GM21515 (cell line): ENCODE measurements around the gene KCNH1.

Experiments used
- ATAC-seq: cut with Tn5 transposase; IDR thresholded peaks from one replicate; pipeline ENCODE4 v1.9.1; 2021; ENCODE audit not compliant: unreplicated experiment

KCNH1 gene

DNA sequence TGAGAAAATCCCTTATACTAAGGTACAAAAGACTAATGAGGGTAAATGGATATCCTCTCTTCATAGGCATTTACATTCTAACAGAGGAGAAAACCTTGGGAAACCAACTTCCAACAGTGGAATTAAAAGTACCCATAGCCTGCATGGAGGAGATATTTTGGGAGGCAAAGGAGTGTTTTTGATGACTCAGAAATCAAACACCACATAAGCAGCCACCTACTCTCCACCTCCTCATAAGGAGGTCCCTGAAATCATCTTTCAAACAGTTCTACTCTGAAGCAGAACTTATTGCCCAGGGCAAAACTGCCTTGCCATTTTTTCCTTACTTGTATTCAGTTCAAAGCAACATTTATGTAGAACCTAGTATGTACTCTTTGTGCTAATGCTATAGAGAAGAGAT, 211.3 kb downstream of the KCNH1 start:
- no peak for ATAC-seq

DNA sequence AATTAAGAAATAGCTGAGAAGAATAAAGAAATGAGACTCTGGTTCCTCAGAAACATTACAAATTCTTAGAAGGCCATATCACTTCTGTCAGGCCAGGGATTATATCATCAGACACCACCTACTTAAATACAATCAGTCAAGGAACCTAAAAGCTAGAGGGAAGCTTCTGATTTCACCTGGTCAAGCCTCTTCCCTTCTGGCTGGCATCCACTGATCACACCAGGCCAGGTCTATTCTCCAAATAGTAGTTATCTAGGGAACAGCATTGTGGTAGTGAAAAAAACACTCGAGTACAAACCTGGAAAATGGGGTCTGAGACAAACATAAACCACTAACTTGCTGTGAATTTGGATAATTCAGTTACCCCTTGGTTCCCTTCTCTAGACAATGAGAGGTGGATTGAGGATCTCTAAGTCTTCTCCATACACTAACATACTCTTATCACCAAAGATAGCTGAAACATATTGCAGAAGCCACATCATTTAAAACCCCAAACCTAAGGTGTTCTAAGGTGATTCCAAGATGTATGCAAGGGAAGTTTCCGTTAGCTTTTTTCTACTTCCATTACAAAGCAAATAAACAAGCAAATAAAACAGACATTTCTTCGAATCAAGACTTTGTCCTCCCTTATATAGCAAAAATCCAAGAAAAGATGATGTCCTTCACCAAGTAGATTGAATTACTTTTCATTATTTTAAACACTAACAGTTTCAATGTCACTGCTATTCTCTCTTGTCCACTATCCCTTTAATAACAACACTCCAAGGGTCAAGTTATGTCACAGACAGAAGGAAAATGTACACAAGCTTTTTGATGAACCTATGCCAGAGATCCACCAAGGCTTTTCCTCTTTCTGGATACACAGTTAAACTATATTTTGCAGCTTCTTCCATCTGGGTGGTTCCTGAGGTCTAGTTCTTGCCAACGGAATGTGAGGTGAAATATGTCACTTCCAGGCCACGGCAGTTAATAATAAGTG, 212.9 kb downstream of the KCNH1 start:
- no peak for ATAC-seq

DNA sequence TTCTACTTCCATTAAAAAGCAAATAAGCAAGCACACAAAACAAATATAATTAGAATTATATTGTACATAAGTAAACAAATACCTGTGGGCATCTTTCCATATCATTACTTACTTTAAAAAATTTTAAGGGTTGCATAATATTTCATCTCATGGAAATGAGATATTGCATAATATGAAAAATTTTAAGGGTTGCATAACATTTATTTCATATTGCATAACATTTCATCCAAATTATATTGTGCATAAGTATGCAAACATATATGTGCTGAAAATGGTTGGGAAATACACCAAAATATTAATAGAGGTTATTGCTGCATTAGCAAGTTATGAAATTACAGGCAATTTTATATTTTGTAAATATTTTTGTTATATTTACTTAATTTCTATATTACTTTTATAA, 213.7 kb downstream of the KCNH1 start:
- ATAC-seq, result no peak

DNA sequence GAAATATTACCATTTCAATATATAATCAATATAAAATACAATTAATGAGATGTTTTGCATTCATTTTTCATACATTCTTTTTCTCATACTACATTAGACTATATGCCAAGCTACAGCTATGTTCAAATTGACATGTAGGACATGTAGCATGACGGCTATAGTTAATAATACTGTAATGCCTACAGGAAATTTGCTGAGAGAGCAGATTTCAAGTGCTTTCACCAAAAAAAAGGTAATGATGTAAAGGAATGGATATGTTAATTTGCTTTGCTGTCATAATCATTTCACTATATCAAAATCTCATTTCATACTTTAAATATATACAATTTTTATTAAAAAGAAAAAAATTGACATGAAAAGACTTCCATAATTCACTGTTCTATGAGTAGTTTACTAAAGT, 215.1 kb downstream of the KCNH1 start:
- no peak for ATAC-seq

DNA sequence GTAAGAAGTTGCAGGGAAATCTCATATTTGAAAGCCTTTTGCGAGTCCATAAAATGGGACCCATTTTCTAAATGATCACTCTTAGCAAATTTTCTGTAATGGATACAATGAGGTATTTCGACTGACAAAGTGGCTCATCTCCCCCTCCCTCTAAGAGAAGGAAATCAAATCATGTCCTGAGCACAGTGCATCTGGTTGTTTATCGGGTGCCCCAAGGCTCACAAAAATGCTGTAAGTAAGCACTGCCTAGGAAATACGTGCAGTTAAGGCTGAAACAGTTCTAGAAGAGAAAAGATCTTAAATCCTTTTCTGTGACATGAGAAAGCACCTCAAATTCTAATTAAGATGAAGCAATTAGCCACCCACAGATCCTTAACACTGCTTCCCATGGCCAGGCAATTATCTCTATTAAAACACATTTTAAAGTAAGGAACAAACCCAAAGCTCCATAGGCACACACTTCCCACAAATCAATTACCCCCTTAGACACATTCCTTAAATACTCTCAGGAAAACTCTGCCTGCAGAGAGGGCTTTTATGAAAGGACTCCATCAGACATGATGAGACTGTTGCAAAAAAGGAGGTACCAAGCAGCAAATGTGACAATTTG, 216.3 kb downstream of the KCNH1 start:
- ATAC-seq, result no peak

DNA sequence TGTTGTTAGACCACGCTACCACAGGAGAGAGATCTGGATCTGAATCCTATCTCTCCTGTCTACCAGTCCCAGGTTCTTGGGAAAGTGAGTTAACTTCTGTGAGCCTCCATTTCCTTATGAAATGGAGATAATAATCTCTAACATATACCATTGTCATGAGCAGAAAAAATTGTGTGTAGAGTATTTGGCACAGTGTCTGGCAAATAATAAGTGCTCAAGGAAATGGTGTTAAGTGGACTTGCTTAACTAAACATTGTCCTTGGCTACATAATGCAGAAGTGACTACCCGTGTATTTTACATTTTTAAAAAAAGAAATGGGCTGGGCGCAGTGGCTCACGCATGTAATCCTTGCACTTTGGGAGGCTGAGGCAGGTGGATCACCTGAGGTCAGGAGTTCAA, 217.4 kb downstream of the KCNH1 start:
- ATAC-seq, result no peak

DNA sequence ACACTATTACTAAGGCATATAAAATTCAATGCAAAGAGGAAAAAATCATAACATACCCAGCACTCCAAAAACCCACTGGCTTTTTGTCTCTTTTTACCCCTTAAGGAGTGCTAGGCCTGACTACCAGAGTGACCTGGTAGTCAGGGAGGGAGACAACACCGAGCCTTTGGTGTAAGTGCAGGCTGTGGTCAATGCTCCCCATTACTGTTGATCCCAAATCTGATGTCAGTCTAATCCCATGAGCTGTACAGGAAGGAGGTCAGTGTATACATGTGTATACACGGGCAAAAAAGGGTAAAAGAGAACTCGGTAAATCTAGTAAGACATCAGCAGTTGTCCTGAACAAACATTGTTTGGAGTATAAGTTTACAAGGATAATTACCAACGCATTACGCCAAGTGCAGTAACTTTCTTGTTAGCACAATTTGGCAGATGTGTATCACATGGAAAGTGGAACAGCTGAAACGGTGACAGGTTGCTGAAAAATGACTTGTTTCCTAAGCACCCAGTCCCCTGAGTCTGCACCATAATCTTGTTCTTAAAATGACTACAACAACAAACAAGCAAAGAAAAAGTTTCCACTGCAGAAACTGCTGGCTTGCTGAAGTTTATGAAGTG, 217.9 kb downstream of the KCNH1 start:
- ATAC-seq, result no peak

DNA sequence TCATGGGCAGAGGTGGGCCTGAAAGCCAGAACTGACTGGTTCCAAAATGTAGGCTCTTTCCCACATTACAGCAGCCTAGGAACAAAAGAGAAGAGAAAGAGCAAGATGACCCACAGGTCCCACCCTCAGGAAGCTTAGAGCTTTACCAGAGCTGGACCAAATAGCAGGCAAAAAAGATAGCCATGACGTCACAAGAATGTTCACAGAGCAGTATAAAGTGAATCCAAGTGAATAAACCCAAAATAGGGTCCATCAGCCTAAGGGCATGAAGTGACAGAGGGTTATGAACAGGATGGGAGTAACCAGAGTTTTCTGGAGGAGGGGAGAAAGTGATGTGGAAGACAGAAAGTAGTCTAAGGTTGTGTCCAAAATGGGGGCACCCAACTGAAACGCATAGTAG, 221.2 kb downstream of the KCNH1 start:
- ATAC-seq, result no peak

DNA sequence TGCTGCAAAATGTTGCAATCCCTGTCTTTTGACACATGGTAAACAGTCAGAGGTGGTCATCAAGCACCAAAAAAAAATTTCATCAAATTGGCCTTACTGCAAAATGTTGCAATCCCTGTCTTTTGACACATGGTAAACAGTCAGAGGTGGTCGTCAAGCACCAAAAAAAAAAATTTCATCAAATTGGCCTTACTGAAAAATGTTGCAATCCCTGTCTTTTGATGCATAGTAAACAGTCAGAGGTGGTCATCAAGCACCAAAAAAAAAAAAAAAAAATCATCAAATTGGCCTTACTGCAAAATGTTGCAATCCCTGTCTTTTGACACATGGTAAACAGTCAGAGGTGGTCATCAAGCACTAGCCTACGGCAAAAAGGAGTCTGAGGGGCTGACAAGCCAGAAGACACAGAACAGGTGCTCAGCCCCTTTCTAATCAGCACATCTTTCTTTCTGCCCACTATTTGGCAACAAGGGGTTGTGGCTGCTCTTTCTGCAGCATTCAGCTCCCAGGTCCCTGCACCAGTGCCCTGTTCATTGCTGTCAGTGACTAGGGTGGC, 223.8 kb downstream of the KCNH1 start:
- ATAC-seq, result no peak

DNA sequence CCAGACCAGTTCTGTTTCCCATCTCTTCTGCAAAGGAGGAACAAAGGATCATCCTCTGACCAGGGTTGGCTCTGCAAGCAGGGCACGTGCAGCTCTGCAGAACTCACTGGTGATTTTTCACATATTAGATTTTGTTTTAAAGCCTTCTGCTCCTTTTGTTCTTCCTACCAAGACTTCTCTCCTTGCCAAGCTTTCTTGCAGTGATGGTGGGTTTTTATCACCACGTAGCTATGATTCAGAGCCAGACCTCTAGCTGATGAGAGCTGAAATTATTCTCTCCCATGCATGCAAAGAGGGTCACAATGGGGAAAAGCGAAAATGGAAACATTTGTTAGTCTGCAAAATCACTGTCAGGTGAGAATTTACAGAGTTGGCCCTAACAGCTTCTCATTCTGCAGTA, 225.2 kb downstream of the KCNH1 start:
- ATAC-seq, result no peak

DNA sequence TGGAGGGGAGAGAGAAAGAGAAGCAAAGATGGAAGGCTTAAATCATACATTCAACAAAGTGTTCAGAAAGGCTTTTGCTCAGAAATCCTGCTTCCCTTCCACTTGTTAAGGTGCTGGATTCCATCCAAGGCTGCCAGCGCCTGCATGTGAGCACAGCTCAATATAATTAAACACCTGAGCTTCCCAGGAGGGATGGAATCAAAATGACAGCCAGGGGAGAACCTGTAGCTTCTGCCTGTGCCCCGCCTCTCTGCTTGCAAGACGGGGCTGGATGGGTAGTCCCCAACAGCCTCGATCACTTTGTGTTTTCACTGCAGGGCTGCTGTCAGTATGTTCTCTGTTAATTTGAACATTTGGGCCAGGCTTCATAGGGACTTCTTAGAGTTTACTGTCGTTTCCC, 225.7 kb downstream of the KCNH1 start:
- ATAC-seq, result no peak

DNA sequence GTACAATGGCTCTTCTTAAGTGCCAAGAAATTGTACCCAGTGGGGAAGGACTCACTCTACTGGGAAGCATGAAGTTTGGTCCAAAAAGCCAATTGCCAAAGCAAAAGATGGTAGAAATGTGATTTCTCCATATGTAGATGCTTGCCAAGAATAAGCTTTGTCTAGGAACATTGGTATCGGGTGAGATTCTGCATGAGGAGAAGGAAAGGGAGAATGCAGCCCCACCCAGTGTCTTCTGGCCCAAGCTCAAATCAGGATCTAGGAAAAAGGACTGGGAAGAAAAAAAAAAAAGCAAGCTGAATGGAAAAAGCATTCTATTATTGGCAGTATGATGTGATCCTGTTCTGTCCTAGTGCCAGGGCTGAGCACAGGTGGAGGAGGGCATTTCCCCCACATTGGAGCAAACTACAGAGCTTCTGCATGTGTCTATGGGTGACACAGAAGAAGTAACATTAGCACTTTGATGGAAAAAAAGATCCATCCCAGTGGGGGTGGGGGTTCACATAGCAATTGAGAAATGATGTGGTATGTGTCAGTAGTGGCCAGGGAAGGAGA, 226.6 kb downstream of the KCNH1 start:
- ATAC-seq, result no peak

DNA sequence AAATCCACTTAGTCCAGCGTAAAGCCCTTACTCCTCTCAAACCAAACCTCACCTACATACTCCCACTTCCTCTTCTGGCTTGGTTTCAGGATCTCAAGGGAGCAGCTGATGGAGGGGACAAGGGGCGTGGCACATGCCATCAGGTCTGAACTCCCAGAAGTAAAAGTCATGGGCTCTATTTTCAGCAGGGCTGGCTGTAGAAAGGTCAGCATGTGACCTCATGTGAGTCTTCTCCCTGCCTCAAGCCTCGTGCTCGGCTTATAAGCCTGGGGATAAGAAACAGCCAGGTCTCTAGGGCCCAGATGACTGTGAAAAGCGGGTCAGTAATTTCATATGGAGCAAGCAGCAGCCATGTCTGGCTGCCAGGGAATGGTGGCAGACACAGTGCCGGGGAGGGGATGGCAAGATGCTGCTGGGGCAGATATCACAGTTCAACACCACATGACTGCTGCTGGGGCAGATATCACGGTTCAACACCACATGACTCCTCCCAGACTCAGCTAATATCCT, 227.9 kb downstream of the KCNH1 start:
- ATAC-seq, result no peak

DNA sequence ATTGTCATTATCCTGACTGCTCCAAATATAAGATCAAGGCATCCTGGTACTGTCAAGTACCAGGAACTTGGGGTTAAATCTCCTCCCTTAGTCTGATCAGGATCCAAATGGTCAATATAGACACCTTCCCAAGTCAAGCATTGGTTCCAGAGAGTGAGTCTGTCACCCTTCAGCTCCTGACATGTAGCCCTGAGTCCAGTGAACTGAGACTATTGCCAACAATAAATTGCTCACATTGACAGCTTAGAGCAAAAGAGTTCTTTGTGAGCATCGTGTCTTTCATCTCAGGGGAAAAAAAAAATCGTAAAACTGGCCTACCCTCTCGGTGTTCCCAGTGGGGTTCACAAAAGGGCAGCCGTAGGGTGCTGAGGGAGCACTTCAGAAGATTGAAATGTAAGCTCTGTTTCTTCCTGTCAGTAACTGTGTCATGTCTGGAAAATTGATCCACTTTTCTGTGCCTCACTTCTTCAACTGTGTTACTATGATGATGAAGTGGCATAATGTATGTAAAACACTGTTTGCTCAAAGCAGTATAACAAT, 228.5 kb downstream of the KCNH1 start:
- no peak for ATAC-seq

DNA sequence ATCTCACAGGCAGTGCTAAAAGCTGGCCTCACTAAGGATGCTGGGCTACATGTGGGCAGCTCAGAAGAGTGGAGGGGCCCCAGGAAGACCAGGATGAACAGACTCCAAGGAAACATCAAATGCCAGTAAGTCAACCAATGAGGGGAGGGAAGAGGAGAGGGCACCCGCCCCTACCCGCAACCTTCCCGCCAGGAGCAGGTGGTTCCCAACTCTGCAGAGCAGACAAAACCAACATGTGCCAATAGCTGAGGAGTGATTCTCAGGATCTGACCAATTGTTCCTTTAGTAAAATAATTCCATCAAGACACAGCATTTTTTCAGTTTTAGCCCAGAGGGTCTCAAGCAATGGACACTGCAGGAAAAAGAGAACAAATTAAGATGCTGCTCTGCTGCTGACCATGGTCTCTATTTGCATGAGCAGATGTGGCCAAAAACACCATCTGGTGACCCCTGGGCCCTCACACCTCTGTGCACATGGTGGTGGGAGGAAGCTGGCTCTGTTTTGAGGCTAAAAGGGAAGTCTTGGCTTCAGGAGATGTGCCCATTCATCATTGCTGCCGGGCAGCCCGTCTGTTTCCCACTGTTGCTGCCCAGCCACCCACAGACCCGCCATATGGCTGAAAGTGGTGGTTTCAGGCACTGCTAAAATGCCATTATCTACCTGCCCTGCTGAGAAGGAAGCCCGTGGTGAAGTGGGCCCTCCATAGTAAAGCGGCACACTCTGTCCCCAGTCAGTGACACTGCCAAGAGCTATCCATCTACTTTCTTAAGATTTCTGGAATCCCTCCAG, 231.8 kb downstream of the KCNH1 start:
- no peak for ATAC-seq

DNA sequence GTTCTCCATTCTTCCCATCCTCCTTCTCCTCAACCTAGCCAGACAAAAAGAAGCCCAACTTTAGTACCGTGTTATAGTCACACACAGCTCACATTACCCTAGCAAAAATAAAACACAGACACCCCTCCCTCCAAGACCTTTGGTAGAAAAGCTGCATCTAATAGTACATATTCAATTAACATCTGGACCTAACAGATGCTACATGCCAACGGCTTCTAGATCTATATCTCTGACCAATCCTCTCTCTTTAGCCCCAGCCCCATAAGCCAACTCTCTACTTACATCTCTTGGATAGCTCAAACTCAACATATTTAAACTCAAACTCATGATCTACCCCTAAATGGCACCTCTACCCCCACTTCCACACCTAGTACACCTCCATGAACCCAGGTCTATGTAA, 233.1 kb downstream of the KCNH1 start:
- no peak for ATAC-seq

DNA sequence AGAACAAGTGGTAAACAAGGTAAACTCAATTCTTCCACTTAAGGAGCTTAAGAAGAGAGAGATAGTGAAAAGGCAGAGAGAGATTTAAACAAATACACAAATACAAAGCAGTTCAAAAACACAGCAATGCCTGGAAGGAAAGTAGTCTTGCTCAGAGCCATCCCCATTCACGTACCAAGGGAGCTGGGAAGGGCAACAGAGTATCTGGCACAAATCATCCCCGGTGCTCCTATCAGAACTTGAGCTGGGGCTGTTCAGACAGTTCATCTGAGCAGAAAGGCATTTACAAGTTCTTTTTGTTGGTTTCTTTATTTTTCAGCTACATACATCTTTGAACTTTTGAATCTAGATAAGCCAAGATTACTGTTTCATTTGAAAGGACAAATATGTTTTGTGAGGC, 233.9 kb downstream of the KCNH1 start:
- no peak for ATAC-seq

DNA sequence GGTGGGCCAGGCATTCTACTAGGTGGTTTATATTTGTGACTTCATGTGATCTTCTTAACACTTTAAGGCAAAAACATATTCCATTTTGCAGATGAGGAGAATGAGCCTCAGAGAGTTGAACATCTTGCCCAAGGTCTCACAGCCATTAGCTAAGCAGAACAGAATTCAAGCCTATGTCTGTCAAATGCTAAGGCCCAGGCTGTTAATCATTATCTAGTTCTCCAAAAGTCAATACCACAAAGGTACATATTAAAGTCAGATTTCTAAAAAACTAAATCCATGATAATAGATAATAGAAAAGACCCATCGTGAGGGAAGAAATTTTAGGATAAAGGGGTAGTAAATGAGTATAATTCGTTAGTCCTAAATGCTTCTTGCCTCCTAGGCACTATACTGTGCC, 234.3 kb downstream of the KCNH1 start:
- ATAC-seq, result no peak

DNA sequence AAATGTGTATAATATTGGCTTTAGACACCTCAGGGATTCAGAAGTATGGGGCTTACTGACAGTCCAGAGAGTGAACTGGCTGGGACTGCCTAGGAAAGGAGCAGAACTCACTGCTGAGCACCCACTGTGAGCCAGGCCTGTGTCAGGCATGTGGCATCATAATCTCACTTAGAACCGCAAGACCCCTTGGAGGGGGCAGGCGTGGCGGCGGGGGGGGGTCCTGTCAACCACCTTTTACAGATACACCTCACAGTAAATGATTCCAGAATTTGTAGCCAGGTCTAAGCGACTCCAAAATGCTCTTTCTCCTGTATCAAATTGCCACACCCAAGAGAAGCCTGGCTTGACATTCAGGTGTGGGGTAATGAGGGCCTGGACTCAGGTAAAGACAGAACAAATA, 235.5 kb downstream of the KCNH1 start:
- ATAC-seq, result no peak

DNA sequence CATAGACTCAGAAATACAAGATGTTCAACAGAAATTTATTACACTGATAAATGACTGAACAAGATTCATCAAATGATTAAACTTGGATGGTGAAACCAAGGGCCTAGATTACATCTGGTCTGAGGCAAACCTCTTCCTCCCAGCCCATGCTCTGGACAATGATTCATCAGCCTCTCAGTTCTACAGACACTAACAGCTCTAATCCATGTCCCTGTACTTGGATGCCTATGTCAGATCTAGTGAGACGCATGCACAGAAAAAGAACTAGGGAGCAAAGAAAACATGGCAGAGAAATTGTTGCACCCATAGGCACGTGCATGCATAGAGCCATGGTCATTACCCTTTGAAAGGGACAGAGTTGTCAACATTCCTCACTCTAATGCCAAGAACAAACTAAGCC, 250.1 kb downstream of the KCNH1 start:
- ATAC-seq, result no peak
